ENCODE measurements around the gene TEAD4.
"Not testable (repeated sequence)": the region's sequence is repeated elsewhere in the genome, so short reads cannot be mapped to it uniquely, and the experiment has no call there.

TEAD4 gene

GRCh38 chr12:3054374-3054773 lies 95.2 kb downstream of the TEAD4 start:
- DNase-seq, result no peak

GRCh38 chr12:3055026-3055703 lies 96.0 kb downstream of the TEAD4 start:
- DNase-seq, result no peak

- DNase-seq, result no peak
These were observed 96.7 kb downstream of the TEAD4 start for GRCh38 chr12:3055704-3056467.

- no peak for DNase-seq
These were observed 101.9 kb downstream of the TEAD4 start for GRCh38 chr12:3061059-3061458.

- DNase-seq, result no peak
These were observed 102.5 kb downstream of the TEAD4 start for GRCh38 chr12:3061501-3062215.

- DNase-seq, result no peak
These were observed 106.1 kb downstream of the TEAD4 start for GRCh38 chr12:3065300-3065699.

GRCh38 chr12:3065846-3066245 lies 106.6 kb downstream of the TEAD4 start:
- not testable (repeated sequence) for DNase-seq

- no peak for DNase-seq
These were observed 110.5 kb downstream of the TEAD4 start for GRCh38 chr12:3069714-3070113.

GRCh38 chr12:3071107-3071506 lies 111.9 kb downstream of the TEAD4 start:
- DNase-seq, result no peak

GRCh38 chr12:3071710-3072109 lies 112.5 kb downstream of the TEAD4 start:
- no peak for DNase-seq

GRCh38 chr12:3073438-3074250 lies 114.4 kb downstream of the TEAD4 start:
- DNase-seq, result peak; percentile 89

GRCh38 chr12:3075315-3075714 lies 116.1 kb downstream of the TEAD4 start:
- no peak for DNase-seq

GRCh38 chr12:3076730-3077571 lies 117.8 kb downstream of the TEAD4 start, which contains the start of gene TSPAN9:
TSPAN9 (plus strand) TSS chr12:3077379; CDS start chr12:3201194, 123,815 bp downstream.
- peak; percentile 81 for DNase-seq

- peak; percentile 70 for DNase-seq
These were observed 118.4 kb downstream of the TEAD4 start for GRCh38 chr12:3077572-3078081.

GRCh38 chr12:3078086-3078820 lies 119.1 kb downstream of the TEAD4 start:
- DNase-seq, result no peak

GRCh38 chr12:3081091-3081490 lies 121.9 kb downstream of the TEAD4 start:
- no peak for DNase-seq

- no peak for DNase-seq
These were observed 122.7 kb downstream of the TEAD4 start for GRCh38 chr12:3081886-3082285.

GRCh38 chr12:3083241-3083920 lies 124.2 kb downstream of the TEAD4 start:
- DNase-seq, result no peak

GRCh38 chr12:3083921-3084347 lies 124.7 kb downstream of the TEAD4 start:
- DNase-seq, result no peak

GRCh38 chr12:3084742-3085141 lies 125.5 kb downstream of the TEAD4 start:
- DNase-seq, result peak; percentile 23
